T-helper 2 cell treated with Interferon-gamma antibody and Interleukin-4, amounts not matched to agents 100 ng/mL and 5 ng/mL, for 36 hours (primary cell): Measurements from ENCODE around the gene PLEKHA6. TPM values are rescaled to one million over a fixed set of nuclear protein-coding genes. Genes with fewer than 3 reads are reported as not detected.
"Not testable (repeated sequence)": the region's sequence is repeated elsewhere in the genome, so short reads cannot be mapped to it uniquely, and the experiment has no call there.

ENCODE experiments used
- intact Hi-C: fragments of 100-400 bp; cut with micrococcal nuclease; formaldehyde crosslinking; loops from one replicate; pipeline ENCODE4 v1.15.1; 2023
- total RNA-seq: library from RNA; stranded (reverse); gene quantifications from 2 replicates; pipeline ENCODE4 v1.2.3, GENCODE V29; 2022

Gene PLEKHA6
- total RNA-seq, 1 donor from 2014 or later: 0.09 TPM

DNA sequence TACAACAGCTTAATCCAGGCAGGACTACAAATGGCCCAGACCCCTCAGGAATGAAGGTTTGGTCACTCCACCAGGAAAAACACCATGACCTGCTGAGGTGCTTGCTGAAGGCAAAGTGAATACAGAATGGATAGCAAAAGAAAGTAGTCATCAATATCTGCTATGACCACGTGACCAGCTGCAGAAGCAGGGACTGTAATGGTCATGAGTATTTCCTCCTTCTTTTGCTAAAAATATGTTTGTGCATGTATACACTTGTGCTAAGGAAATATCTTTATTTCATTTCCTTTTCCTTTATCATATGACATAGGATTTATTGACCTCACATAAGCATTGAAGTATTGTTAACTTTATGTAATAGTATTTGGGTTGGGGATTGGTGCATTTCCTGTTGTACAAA, 119.5 kb downstream of the PLEKHA6 start:
- intact Hi-C loops: no loop called here

DNA sequence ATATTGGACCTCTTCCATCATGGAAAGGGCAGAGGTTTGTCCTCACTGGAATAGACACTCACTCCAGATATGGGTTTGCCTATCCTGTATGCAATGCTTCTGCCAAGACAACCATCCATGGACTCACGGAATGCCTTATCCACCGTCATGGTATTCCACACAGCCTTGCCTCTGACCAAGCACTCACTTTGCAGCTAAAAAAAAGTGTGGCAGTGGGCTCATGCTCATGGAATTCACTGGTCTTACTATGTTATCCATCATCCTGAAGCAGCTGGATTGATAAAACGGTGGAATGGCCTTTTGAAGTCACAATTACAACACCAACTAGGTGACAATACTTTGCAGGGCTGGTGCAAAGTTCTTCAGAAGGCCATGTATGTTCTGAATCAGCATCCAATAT, 120.3 kb downstream of the PLEKHA6 start:
- intact Hi-C loops: not testable (repeated sequence)

DNA sequence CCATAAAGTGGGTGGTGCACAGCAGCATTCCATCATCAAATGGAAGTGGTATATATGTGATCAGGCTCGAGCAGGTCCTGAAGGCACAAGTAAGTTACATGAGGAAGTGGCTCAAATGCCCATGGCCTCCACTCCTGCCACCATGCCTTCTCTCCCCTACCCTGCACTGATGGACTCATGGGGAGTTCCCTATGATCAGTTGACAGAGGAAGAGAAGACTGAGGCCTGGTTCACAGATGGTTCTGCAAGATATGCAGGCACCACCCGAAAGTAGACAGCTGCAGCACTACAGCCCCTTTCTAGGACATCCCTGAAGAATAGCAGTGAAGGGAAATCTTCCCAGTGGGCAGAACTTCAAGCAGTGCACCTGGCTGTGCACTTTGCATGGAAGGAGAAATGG, 121.2 kb downstream of the PLEKHA6 start:
- intact Hi-C loops: not testable (repeated sequence)

DNA sequence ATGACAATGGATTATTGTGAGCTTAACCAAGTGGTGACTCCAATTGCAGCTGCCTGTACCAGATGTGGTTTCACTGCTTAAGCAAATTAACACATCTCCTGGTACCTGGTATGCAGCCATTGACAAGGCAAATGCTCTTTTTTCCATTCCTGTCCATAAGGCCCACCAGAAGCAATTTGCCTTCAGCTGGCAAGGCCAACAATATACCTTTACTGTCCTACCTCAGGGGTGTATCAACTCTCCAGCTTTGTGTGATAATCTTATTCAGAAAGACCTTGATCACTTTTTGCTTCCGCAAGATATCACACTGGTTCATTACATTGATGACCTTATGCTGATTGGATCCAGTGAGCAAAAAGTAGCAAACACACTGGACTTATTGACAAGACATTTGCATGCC, 122.2 kb downstream of the PLEKHA6 start:
- intact Hi-C loops: not testable (repeated sequence)

DNA sequence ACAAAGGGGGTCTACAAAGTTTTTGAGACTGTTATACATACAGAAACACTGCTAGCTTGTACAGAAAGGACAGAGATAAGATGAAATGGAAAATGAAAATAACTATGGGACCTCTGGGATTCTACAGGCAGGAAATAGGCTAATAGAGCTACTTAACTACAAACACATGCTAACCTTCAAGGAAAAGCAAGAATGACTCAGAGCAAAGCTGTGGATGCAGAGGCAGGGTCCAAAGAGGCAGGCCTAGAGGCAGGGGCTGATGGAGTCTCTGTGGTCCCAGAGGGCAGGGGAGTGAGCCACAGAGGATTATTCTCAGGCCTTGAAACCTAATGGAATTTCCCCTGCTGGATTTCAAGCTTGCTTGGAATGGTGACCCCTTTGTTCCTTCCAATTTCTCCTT, 127.2 kb downstream of the PLEKHA6 start:
- intact Hi-C loops: no loop called here

DNA sequence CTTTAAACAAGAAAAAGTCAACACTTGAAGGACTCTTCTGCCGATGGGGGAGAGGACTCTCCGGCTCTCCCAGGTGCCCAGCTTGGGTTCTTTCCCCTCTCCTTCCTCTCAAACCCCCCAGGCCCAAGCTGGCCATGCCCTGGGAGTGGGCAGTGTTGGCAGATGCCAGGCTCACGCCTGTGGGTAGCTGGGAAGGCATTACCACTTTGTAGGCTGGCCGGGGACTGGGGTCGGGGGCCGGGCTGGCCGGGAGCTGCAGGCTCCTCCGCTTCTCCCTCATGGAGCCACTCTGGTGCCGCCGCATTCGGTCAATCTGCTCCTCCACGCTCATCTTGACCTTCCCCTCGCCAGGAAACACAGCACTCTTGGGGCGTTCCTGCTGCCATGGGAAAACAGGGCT, 129.5 kb downstream of the PLEKHA6 start:
- intact Hi-C loops: no loop called here

DNA sequence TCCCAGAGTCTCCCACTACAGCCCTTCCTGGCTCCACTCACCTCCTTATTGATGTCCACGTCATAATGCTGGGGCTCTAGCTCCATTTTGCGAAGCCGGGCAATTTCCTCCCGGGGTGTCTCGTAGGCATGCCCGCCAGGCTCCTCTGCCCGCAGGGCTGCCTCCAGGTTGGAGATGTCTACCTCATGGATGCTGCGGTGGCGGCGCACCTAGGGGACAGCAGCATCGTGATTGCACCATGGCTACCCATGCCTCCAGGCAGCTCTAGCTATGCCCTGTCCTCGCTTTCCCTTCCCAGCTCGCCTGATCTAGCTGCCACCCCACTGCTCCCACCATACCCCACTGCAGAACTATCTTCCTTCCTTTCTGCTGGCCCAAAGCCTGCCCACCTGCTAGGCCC, 130.8 kb downstream of the PLEKHA6 start:
- intact Hi-C loops: no loop called here

DNA sequence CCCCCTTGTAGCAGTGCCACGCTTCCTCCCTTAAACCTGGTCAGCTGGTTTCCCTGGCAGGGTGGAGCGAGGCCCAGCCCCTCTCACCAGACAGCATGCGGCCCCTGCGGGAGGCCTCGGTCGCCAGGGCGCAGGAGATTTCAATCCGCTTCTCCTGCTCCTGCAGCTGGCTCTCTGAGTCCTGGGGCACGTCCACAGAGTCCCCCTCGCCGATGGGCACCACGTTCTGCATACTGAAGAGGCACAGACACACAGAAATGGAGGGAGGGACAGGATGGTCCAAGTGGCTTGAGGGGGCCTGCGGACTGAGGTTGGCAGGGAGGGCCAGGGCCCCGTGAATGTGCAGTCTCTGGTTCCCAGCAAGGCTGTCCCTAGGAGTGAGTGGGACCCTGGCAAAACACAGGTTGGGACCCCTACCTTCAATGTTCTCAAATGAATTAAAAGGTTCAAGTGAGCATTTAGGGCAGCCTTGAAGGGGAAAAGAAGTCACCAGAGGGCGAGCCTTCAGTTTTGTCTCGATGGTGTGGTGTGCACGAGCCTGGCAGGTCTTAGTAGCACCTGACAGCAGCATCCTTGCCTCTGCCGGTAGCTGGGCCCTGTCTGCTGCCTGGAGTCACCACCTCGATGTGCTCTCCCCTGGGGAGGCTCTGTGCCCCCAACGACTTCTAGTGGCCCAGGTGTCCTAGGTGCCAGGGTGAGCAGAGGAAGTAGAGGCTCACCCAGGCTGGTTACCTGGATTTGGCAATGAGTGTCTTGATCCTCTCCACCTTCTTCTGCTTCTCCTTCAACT, 131.5 kb downstream of the PLEKHA6 start:
- intact Hi-C loops: no loop called here

DNA sequence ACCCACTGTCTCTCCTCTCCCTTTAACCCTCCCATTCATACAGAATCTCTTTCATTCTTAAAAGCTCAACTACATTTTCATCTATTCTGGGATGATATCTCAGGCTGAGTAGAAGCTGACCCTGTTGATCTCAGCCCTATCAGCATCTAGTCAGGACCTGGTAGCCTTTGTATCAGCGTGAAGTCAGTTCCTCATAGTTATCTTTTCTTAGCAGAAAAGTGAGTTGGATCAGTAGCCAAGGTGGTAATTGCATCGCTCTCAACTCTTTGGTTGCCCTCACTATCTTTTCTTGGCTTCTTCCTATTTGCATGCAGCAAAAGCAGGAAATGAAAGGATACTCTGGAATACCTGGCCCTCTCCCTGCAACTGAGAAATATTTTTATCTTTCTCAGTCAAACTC, 132.4 kb downstream of the PLEKHA6 start:
- intact Hi-C loops: no loop called here

DNA sequence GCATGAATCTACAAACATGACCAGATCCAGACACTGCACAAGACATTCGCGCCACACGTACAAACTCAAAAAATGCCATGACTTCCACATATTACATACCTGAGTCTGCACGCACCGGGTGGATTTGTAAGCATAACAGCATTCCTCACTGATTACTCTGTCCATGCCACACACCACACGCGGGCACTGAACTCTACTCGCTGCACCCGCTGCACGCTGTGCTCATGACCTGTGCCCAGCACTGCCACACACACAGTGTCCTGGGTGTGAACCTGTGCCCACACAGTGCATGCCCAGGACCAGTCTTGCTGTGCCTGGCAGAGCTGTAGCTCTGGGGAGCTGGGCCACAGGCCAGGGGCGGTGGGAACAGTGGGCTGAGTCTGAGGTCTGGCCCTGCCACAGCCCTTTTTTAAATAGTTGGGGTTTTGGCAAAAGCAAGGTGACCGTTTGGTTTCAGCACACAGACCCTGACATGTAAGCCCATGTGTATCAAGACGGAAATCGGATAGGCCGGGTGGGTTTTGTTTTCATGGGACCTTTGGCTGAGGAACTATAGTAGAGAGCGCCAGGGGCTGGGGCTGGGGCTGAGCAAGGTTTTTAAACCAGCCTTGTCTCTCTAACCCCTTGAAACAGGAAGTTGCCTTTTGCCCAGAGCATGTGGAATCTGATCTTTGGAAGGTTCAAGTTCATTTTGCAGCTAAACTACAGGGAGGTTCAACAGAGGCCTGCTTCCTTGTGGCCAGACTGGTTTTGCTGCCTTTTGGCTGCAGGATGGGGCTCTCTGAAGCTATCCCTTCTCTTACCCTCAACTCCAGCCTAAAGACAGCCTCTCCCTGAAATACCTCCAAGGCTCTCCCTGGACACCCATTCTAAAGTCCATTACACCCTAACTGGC, 133.6 kb downstream of the PLEKHA6 start:
- intact Hi-C loops: no loop called here

DNA sequence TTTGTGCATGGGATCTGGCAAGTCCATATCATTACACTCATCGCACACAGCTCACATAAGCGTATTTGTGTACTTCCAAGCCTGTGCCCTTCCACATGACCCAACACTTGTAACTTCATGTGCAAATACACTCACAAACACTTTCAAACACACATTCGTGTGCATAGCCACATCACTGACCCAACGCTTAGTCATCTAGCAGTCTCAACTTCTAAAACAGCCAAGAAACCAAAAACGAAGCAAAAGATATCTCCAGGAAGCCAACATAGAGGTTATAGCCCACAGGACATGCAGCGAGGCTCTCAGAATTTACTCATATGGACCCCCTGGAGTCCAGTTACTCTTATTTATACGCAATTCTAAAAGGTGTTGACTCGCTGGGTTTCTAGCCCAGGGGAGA, 135.1 kb downstream of the PLEKHA6 start:
- intact Hi-C loops: no loop called here

DNA sequence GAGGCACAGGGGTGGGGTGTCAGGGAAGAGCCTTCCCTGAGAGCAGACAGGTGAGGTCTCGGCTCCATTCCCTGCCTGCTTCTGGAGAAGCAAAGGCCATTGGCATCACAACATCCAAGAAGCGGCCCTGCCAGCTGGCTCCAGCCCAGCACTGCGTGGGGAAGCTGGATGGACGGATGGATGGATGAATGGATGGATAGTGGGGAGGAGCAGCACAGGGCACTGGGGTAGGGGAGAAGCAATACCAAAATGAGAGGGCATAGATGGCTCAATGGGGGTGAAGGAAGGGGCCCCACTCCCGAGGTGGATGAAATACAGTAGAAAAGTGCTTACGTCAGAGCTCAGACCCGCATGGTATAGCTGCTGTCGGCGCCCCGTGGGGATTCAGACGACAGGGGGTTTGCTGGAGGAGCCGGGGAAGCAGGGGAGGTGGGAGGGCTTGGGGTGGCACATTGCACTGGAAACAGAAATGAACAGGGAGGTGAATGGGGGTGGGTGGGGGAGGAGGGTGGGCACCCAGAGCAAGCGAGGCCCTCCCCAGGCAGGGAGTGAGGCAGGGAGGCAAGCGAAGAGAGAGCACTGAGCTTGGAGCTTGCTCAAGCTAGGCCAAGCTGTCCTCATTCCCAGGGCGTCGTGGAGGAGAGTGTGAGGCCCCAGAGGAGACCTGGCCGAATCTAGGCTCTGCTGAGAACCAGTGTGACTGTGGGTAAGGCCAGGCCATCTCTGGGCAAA, 136.4 kb downstream of the PLEKHA6 start:
- intact Hi-C loops: no loop called here

DNA sequence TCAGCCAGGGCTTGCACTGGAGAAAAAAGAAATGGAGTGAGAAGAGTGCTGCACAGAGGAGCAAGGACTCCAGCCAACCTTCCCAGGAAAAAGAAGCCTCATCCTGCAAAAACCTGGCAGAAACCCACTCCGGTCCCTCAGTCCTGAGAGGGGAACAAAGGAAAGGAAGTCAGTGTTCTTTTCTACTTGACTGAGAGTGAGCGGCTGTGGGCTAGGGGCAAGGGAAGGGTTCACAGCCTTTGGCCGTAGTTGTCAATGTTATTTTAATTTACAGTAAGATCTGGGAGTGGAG, 137.0 kb downstream of the PLEKHA6 start:
- intact Hi-C loops: no loop called here

DNA sequence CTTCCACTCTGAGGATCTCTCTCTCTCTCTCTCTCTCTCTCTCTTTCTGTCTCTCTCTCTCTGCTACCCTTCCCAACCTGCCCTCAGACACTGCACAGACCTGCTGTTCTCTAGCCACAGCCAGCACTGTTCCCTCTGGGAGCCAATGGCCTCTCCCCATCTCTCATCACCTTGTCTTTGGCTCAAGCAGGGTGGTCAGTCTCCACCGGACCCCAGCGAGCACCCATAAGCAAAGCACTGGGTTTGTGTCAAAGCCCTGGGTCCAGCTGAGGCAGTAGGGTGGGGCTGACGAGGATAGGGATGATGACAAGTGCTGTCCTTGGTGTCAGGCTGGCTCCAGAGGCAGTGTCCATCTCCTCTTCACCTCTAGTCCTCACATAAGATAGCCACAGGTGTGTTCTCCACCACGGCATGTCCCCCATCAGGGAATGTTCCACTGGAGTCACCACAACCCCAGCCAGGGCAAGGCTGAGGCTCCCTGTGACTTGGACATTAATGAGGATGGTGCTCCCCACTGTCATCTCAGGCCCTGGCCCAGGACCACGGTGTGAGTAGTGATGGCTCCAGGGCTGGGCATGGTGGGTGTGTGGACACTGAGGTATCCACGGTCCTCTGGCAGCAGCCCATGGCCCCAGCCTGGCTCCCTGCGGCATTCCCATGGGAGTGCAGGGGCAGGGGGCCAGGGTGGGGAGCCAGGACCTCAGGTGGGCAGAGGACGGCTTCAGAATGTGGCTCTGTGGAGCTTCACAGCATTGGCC, 137.5 kb downstream of the PLEKHA6 start:
- intact Hi-C loops: no loop called here

DNA sequence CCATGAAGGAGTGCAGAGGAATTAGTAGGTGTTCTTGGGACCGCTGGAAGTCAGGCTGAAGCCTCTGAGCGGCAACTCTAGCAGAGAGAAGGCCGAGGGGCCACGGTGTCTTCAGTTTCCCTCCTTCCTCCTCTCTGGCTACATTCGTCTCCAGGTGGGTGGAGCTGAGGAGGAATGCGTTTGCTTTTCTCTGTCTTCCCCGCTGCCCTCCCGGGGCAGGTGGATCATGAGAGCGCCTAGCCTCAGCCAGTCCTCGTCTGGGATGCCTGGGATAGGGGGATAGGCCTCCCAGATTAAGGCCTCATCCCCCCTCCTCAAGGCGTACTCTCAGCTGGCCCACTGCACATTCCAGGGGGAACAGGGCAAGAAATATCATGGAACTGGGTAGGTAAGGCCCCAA, 138.5 kb downstream of the PLEKHA6 start:
- intact Hi-C loops: no loop called here

DNA sequence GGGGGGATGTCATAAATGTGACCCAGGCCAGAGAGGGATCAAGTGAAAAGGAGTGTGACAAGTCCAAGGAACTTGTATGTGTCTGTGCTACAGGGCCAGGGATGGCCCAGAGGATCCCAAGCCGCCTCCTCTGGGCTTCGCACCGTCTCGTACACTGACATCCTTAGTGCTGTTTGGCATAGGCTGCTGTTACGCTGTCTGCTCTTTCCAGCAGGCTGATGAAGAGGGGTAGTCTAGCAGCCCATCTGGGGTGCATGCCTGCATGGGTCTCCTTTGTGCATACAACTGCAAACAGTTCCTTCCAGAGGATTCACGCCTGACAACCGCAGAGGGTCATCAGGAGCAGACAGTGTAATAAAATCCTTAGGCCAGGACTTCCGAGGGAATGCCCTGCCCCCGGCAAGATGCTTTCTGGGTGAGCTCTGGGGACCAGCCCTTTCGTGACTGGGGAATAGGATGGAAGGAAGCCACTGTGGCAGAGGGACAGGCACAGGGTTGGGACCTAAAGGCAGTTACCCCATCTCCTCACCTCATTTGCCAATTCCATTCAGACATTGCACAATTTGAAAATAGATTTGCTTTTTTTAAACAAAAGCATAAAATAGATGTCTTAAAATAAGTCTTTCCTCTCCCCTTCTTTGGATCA, 139.6 kb downstream of the PLEKHA6 start:
- intact Hi-C loops: no loop called here

DNA sequence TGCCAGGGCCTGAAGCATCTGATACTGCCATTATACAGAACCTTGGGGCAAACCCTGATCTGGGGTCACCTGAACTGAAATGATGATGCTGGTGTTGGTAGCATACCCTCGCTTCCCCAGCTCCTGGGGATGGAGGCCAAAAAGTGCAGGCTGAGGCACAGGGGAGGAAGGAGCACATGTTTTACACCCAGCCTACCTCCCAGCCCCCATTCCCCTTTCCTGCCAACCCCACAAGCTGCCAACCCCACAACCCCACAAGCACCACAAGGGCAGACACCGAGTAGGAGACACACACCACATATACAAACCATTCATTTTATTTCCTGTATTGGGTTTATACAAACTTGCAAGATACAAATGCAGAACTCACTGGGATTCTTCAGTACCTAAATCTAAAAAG, 141.2 kb downstream of the PLEKHA6 start:
- intact Hi-C loops: no loop called here

DNA sequence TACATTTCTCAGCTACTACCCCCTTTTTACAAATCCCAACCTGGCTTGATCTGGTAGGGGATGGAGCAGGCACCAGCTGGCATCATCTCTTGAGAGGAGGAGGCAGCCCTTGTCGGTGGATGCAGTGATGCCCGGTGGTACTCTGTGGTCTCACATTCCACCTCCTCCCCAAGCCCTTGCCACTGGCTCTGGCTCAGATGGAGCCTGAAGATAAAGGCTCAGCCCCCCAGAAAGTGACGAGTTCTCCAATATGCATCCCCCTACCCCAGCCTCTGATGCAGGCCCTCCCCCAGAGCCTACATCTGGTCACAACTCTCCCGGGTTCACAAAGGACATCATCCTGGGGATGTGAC, 142.1 kb downstream of the PLEKHA6 start:
- intact Hi-C loops: no loop called here

DNA sequence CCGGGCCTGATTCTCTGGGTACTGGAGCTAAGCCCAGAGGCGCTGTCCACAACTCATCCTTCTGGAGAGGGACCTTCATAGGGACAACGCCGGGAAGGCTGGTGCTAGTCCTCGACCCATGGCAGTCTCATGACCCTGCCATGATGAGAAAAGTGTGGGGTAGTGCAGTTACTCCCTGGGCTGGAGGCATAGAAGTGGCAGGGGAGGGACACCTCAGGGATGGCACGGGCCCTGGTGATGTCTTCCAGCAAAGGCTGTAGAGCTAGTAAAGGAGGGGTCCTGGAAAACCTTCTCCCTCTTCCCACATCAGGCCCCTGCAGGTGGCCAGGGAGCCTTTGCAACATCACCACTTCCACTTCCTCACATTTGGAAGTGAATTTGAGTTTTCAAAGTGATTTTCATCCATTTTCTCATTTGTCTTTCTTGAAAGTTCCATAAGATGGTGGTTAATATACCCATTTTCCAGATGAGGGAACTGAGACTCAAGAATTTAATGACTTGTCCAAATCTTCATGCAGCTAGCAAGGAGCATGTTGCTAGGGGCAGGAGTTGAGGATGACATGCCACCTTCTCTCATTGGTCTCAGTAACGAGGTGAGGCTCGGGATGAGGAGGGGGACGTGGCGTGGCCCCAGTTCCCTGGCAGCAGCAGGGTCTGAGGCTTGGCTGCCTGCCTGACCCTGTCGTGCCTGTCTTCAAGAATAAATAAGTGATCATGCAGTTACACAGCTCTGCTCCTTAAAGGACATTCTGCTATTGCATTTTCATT, 142.7 kb downstream of the PLEKHA6 start:
- intact Hi-C loops: no loop called here

DNA sequence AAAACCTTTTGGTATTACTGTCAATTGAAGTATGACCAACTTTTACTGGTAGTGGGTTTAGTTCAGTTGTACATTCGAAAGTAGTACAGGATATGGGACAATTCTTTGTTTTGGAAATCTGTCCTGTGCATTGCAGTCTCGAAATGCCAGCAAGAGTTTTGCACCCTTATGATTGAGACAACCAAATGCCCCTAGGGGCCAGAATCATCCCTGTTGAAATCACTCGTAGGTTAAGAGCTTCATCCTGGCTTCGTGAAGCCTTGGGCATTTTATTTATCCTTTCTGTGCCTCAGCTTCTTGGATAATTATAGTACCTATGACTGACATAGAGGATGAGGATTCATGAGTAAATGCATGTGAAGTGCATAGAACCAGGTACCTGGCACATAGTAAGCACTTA, 143.5 kb downstream of the PLEKHA6 start:
- intact Hi-C loops: no loop called here
